ENCODE data around the gene TSSK2.
"Not testable (repeated sequence)": the region's sequence is repeated elsewhere in the genome, so short reads cannot be mapped to it uniquely, and the experiment has no call there.

The TSSK2 gene

GRCh38 chr22:19130959-19131684 is at the start of gene TSSK2:
Gene TSSK2, plus strand, starts transcription at chr22:19131308. Its CDS starts 92 bp downstream, at chr22:19131400.
- no peak for DNase-seq

DNA sequence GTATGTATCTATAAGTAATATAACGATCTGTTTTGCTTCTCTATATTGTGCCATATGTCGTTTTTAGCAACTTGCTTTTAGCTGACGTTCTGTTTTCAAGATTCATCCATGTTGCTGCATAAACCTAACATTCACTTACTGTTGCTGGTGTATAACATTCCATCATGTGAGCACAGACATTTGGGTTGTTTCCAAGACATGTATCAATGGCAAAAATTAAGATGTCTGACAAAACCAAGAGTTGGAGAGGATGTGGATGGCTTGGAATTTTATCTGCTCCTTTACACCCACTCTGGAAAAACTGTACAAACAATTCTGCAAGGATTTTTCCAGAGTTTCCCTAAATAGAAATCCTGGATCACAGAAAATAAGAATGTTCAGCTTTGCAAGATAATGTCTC is 49.8 kb upstream of the TSSK2 start:
- DNase-seq = no peak

DNA sequence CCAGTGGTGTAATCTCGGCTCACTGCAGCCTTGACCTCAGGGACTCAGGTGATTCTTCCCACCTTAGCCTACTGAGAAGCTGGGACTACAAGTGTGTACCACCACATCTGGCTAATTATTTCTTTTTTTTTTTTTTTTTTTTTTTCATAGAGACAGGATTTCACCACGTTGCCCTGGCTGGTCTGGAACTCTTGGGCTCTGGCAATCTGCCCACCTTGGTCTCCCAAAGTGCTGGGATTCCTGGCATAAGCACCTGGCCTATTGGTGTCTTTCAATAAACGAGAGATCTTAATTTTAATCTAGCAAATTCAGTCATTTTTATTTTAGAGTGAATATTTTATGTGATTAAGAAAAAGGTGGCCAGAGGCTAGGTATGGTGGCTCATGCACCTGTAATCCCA is 49.0 kb upstream of the TSSK2 start:
- no peak for DNase-seq

DNA sequence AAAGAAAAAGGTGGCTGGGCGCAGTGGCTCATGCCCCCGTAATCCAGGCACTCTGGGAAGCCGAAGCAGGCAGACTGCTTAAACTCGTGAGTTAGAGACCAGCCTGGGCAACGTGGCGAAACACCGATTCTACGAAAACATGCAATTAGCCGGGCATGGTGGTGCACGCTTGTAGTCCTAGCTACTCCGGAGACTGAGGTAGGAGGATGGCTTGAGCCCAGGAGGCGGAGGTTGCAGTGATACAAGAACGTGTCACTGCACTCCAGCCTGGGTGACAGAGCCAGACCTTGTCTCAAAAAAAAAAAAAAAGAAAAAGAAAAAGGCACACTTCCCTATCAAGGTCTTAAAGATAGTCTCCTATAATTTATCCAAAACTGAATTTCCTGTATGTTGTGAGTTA is 48.3 kb upstream of the TSSK2 start:
- DNase-seq = no peak

DNA sequence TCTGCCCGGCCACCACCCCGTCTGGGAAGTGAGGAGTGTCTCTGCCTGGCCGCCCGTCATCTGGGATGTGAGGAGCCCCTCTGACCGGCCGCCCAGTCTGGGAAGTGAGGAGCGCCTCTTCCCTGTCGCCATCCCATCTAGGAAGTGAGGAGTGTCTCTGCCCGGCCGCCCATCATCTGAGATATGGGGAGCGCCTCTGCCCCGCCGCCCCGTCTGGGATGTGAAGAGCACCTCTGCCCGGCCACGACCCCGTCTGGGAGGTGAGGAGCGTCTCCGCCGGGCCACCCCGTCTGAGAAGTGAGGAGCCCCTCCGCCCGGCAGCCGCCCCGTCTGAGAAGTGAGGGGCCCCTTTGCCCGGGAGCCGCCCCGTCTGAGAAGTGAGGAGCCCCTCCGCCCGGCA is 47.0 kb upstream of the TSSK2 start:
- DNase-seq = not testable (repeated sequence)

GRCh38 chr22:19084586-19084985 is 46.5 kb upstream of the TSSK2 start:
- not testable (repeated sequence) for DNase-seq

- DNase-seq = no peak
These were observed 45.8 kb upstream of the TSSK2 start for GRCh38 chr22:19085233-19085718.

DNA sequence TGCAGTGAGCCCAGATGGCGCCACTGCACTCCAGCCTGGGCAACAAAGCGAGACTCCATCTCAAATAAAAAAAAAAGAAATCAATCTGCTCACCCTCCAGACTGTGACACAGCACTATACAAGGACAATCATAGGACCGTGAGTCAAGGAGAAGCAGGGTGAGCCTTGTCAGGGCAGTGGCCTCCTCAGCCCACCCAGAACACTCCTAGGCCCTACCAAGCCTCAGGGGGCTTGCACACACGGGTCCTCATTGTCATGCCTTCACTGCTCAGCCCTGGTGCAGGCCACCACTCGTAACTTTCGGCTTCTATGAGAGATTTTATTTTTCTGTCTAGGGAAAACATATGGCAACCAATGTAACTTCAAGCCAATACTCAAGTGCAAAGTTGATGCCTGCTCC is 44.7 kb upstream of the TSSK2 start:
- DNase-seq = no peak

DNA sequence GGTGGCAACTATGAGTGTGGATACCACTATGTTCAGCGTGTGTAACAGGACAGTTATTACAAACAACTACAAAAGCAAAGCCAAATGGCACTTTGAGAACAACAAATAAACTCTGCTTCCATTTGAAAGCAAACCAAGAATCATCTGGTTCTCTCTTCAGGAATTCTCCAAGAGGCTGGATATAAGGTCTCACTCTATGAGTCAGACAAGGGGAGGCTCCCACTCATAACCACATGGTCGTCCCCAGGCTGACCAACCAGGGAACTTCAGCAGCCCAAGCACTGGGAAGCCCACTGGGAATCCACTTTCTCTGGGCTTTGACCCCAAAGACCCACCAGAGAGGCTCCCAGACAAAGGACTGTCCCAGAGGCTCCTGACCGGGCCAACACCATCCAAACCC is 44.2 kb upstream of the TSSK2 start:
- DNase-seq = no peak

- DNase-seq = no peak
These were observed 42.1 kb upstream of the TSSK2 start for GRCh38 chr22:19088866-19089595.

- no peak for DNase-seq
These were observed 40.9 kb upstream of the TSSK2 start for GRCh38 chr22:19090183-19090582.

DNA sequence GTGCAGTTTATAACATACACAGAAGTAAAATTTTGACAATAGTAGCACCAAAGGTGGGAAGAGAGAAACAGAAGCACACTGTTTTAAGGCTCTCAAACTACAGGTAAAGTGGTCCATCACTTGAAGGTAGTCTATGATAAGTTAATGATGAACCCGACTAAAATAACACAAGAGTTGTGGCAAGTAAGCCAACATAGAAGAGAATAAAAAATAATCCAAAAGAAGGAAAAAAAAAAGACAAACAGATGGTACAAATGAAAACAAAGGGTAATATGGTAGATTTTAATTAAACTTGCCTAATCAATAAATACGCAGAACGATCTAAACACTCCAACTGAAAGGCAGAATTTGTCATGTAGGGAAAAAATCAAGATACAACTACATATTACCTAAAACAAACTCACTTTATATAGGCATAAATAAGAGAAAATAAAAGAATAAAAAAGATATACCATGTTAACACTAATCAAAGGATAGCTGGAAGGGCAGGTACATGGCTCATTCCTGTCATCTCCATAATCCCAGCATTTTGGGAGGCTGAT is 40.5 kb upstream of the TSSK2 start:
- DNase-seq = no peak

GRCh38 chr22:19092725-19093124 is 38.4 kb upstream of the TSSK2 start:
- DNase-seq = no peak

DNA sequence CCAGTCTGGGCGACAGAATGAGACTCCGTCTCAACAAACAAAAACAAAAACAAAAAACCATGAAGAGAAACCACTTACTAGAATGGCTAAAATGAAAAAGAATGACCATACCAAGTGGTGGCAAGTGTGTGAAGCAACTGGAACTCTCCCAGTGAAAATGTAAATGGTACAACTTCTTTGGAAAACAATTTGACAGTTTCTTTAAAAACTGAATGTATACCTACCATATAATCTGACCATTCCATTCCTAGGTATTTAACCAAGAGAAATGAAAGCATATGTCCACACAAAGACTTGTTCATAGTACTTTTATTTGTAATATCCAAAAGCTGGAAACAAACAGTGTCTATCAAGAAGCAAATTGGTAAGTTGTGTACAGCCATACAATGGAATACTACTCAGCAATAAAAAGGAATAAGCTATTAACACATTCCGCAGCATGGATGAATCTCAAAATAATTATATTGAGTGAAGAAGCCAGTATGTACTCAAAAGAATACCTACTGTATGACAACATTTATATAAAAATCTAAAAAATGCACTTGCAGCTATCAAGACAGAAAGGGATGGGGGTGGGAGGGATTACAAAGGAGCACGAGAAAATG is 36.6 kb upstream of the TSSK2 start:
- no peak for DNase-seq

GRCh38 chr22:19096555-19096954 is 34.6 kb upstream of the TSSK2 start:
- DNase-seq = no peak

GRCh38 chr22:19097518-19097917 is 33.6 kb upstream of the TSSK2 start:
- DNase-seq = no peak

- no peak for DNase-seq
These were observed 33.0 kb upstream of the TSSK2 start for GRCh38 chr22:19098157-19098556.

DNA sequence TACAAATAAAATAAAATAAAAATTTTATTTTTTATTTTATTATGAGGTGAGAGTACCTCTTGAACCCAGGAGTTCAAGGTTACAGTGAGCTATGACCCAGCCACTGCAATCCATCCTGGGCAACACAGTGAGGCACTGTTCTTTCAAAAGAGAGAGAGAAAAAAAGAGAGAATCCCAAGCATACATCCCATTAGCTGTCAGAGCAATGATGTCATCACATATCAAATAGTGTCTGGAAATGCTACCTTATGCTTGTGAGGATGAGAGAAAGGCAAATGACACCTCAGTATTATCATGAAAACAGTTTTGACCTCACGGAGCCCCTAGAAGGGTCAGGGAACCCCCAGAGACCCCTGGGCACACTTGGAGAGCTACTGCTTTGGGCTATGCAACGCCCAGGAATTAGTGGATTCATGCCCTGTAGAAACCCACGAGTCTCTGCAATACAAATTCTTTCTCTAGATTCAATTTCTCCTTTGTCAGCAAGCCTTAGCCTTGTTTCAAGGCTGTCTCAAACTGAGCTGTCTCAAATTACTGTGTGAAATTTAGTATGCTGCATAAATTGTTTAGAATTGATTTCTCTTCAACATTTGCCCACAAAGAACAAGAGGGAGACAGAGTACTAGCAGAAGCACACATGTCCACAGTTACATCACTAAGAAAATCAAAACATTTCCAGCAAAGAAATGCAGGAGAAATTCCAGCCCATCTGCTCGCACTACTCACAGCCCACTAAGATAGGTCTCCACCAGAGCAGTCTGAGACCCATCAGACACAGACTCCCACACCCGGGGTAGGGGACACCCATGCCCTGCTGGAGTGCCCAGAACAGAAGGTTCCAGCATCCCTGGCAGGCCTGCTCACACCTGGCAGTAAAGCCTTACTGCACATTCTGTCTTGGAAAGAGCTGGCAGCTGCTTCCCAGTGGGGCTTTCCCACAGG is 27.0 kb upstream of the TSSK2 start:
- no peak for DNase-seq

- no peak for DNase-seq
These were observed 25.7 kb upstream of the TSSK2 start for GRCh38 chr22:19105456-19105855.

DNA sequence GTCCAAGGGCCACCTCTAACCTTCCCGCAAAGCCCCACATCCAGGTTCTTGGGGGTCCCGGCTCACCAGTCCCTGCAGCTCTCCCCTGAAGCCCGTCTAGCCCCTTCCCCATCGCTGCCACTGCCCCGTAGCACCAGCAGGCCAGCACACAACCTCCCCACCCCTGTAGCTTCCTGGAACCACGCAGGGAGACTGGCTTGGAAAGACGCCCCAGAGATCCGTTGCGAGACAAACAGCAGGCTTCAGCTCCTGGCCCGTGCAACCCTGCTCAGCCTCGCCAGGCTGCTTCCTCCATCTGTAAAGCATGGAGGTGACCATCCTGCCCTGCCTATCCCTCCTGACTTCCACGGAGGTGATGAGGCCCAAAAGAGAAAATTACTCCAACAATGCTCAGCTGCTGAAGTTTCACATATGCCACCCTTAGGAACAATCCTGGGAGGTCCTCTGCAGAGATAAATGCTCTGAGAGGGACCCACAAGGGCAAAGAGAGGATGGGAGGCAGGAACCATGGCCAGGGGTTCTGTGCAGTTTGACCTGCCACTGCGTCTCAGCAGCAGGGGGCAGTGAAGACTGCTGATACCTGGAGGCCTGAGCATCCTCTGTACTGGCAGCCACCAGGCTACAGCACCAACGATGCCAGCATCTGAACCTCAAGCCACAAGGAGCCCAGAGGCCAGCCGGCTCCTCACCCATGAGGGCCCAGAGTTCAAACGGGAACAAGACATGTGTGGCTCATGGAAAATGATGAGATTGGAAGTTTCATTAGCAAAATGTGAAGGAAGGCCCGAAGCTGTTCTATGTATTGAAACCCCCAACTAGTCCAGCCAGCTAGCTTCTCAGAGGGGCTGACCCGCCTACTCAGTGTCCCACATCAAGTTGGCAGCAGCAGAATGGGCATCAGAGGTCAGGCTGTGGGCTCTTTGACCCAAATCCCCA is 25.0 kb upstream of the TSSK2 start:
- peak; percentile 68 for DNase-seq
